Body of pancreas (tissue), 4 donors: Measurements from ENCODE around the gene ZNF74.

Experiments used
- POLR2A ChIP-seq, 3 donors: fragments of 450-650 bp; IDR thresholded peaks; one replicate each; pipeline ENCODE4 v1.6.1; 2016; ENCODE audit warnings: antibody characterized with exemption in 3 of 3, mild to moderate bottlenecking in 2 of 3
- TF ChIP-seq, protein P1 (sequence below), 7 experiments: fragments of 450-650 bp in 4 of 7; fragments of 200-600 bp in 3 of 7; sonication (generic) in 3 of 7; IDR thresholded peaks; one replicate each; pipeline ENCODE4 v1.5.1; 2016 to 2019; ENCODE audit warnings: antibody characterized with exemption in 7 of 7

DNA sequence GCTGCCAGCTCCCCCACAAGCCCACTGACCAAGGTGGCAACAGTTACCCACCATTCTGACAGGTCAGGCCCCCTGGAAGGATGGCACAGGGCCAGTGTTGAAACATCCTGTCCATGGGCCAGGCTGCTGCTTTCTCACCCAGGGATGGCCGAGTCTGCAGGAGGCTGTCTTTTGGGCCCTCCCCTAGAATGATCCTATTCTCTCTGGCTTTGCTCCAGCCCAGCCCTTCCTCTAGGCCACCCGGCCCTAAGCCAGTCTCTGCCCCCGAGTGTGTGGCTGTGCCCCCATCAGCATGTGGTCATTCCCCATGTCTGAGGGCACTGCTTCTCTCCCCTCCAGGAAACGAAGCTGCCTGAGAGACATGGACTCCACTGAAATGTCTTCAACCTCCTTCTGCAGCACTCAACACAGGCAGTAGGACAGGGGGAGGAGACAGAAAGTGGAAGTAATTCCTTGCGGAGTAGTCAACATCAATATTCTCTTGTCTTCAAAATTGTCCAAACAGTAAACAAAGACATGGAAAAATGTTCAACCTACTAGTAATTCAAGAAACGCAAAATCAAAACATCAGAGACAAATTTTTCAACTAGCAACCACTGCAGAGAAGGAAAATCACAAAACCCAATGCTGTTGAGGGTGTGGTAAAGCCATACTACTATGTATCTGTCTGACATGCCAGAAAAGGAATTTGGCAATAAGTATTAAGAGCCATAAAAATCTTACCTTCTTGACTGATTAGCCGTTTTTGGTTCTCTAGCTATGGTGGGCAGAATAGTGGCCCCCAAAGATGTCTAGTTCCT lies 48.7 kb downstream of the ZNF74 start:
- TF ChIP-seq, protein P1, sequence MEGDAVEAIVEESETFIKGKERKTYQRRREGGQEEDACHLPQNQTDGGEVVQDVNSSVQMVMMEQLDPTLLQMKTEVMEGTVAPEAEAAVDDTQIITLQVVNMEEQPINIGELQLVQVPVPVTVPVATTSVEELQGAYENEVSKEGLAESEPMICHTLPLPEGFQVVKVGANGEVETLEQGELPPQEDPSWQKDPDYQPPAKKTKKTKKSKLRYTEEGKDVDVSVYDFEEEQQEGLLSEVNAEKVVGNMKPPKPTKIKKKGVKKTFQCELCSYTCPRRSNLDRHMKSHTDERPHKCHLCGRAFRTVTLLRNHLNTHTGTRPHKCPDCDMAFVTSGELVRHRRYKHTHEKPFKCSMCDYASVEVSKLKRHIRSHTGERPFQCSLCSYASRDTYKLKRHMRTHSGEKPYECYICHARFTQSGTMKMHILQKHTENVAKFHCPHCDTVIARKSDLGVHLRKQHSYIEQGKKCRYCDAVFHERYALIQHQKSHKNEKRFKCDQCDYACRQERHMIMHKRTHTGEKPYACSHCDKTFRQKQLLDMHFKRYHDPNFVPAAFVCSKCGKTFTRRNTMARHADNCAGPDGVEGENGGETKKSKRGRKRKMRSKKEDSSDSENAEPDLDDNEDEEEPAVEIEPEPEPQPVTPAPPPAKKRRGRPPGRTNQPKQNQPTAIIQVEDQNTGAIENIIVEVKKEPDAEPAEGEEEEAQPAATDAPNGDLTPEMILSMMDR (IDR thresholded peaks at IDR 0.05) = no peak
- no peak for TF ChIP-seq POLR2A (IDR thresholded peaks at IDR 0.05)
